ENCODE measurements around the gene LHFPL2. TPM values are rescaled to one million over a fixed set of nuclear protein-coding genes. Genes with fewer than 3 reads are reported as not detected.

LHFPL2 gene
- total and polyA plus RNA-seq, 10 donors = 4.8 to 14.6 (median 9.3) TPM

- Histone ChIP-seq H3K36me3 (no peaks in the 10 kb centered on the region), H3K27me3 (replicated peaks in 1 of 7) (no peaks in the 10 kb centered on the region), H3K27ac (peak overlapping the region in 1 of 8 donors; percentile 39), H3K4me3 (no peak overlapping the region), H3K4me1 (peaks cover 0 to 18% (median 0%) of the 10 kb centered on the region in 6 donors), H3K9me3 (no peaks in the 10 kb centered on the region)
- no peak for DNase-seq
- 83 to 89% (median 85%) methylated on average over 6 of the region's 6 CpGs for WGBS, 5 donors
- intact Hi-C loops (cut with DNase I; ENCODE audit: low total_unique reads) = no loop called here
- TF ChIP-seq POLR2A (IDR thresholded peaks at IDR 0.05) = no peak
- TF ChIP-seq, protein P1, sequence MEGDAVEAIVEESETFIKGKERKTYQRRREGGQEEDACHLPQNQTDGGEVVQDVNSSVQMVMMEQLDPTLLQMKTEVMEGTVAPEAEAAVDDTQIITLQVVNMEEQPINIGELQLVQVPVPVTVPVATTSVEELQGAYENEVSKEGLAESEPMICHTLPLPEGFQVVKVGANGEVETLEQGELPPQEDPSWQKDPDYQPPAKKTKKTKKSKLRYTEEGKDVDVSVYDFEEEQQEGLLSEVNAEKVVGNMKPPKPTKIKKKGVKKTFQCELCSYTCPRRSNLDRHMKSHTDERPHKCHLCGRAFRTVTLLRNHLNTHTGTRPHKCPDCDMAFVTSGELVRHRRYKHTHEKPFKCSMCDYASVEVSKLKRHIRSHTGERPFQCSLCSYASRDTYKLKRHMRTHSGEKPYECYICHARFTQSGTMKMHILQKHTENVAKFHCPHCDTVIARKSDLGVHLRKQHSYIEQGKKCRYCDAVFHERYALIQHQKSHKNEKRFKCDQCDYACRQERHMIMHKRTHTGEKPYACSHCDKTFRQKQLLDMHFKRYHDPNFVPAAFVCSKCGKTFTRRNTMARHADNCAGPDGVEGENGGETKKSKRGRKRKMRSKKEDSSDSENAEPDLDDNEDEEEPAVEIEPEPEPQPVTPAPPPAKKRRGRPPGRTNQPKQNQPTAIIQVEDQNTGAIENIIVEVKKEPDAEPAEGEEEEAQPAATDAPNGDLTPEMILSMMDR (IDR thresholded peaks at IDR 0.05 in 8 of 11, conservative IDR thresholded peaks at IDR 0.05 in 3 of 11) = no peak
- TF ChIP-seq POLR2AphosphoS5 (IDR thresholded peaks at IDR 0.05) = no peak
Observed at GRCh38 chr5:78534905-78535200, 113.7 kb downstream of the LHFPL2 start.

DNA sequence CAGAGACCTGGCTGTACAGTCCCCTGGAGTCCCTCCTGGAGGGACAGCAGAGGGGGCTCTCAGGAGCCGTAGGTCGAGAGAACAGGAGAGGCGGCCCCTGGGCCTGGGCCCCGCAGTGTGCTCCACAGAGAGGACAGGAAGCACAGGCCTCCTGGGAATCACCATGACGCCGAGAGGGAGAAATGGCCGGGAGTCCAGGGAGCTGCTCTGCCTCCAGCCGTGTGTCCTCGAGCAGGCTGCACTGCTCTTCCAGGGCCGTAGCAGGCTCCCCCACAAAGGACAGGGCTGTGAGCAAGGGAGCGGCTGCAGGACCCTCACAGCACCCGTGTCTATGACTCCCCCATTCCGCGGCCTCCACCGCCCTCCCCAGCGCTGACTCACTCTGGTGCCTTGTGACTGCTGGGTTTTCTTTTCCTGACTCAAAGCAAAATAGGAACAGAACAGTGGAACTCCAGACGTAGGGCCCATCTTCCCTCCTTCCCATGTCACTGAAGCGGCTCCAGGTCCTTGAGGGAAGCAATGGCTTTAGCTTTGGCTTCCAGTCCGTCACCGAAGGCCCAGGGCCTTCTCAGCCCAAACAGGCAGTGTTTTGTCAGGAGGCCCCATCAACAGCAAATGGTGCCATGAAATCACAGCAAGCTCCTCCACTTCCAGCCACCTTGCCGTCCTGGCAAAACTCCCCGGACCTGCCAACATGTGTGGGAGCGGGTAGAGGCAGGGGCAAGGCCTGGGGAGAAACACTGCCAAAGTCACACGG, 114.2 kb downstream of the LHFPL2 start:
- 82 to 92% (median 84%) methylated on average over 21 to 24 of the region's 24 CpGs for WGBS, 5 donors
- intact Hi-C loops (cut with DNase I; ENCODE audit: low total_unique reads) = no loop called here
- H3K4me1 ChIP-seq = peaks cover 0 to 18% (median 0%) of the 10 kb centered on the region in 6 donors
- H3K9me3 ChIP-seq = no peaks in the 10 kb centered on the region
- H3K27me3 ChIP-seq (replicated peaks in 1 of 7) = no peaks in the 10 kb centered on the region
- DNase-seq = no peak
- H3K4me3 ChIP-seq = no peak overlapping the region
- no peaks in the 10 kb centered on the region for H3K36me3 ChIP-seq
- TF ChIP-seq POLR2AphosphoS5 (IDR thresholded peaks at IDR 0.05) (no peak), POLR2A (IDR thresholded peaks at IDR 0.05) (no peak)
- TF ChIP-seq, protein P1 (IDR thresholded peaks at IDR 0.05 in 8 of 11, conservative IDR thresholded peaks at IDR 0.05 in 3 of 11) = no peak
- H3K27ac ChIP-seq = peak overlapping the region in 1 of 8 donors; percentile 39

GRCh38 chr5:78533356-78533755, 115.2 kb downstream of the LHFPL2 start:
- DNase-seq = no peak
- Histone ChIP-seq H3K27me3 (replicated peaks in 1 of 7) (no peaks in the 10 kb centered on the region), H3K9me3 (no peaks in the 10 kb centered on the region), H3K27ac (no peak overlapping the region), H3K36me3 (no peaks in the 10 kb centered on the region), H3K4me1 (peaks cover 0 to 26% (median 0%) of the 10 kb centered on the region in 6 donors), H3K4me3 (no peak overlapping the region)
- no peak for TF ChIP-seq POLR2A (IDR thresholded peaks at IDR 0.05)
- TF ChIP-seq, protein P1 (IDR thresholded peaks at IDR 0.05 in 8 of 11, conservative IDR thresholded peaks at IDR 0.05 in 3 of 11) = peak in 3 of 11 experiments; percentile 11 to 22 (median 21)
- 63 to 74% (median 65%) methylated on average over 3 of the region's 3 CpGs for WGBS, 5 donors
- intact Hi-C loops (cut with DNase I; ENCODE audit: low total_unique reads) = no loop called here

GRCh38 chr5:78530342-78531096, 118.1 kb downstream of the LHFPL2 start:
- H3K4me1 ChIP-seq = peaks cover 0 to 31% (median 7%) of the 10 kb centered on the region in 6 donors
- WGBS, 5 donors = 60 to 71% (median 67%) methylated on average over 3 of the region's 3 CpGs
- peak overlapping the region in 2 of 8 donors; percentile 38 to 66 for H3K27ac ChIP-seq
- intact Hi-C loops (cut with DNase I; ENCODE audit: low total_unique reads) = no loop called here
- H3K9me3 ChIP-seq = no peaks in the 10 kb centered on the region
- TF ChIP-seq, protein P1 (IDR thresholded peaks at IDR 0.05 in 8 of 11, conservative IDR thresholded peaks at IDR 0.05 in 3 of 11) = no peak
- TF ChIP-seq POLR2AphosphoS5 (IDR thresholded peaks at IDR 0.05) (no peak), POLR2A (IDR thresholded peaks at IDR 0.05) (no peak)
- no peaks in the 10 kb centered on the region for H3K27me3 ChIP-seq (replicated peaks in 1 of 7)
- no peaks in the 10 kb centered on the region for H3K36me3 ChIP-seq
- no peak for DNase-seq
- no peak overlapping the region for H3K4me3 ChIP-seq

Data from spleen (tissue), 11 donors.